OCI-LY7 (cell line): Measurements from ENCODE around the gene FOXK1. TPM values are rescaled to one million over a fixed set of nuclear protein-coding genes. Genes with fewer than 3 reads are reported as not detected.

Experiments used
- BruUV-seq: library from RNA; stranded (reverse); fragments of 400-500 nt; replicated peaks from 2 replicates; lab custom pipeline; 2021; lab: Mats Ljungman, UMichigan
- CTCF ChIA-PET: fragments of 300-600 bp; sonication (Branson Sonifier 250); formaldehyde crosslinking; loops from one replicate; lab custom pipeline; 2022; ENCODE audit warnings: antibody characterized with exemption; ENCODE audit not compliant: unreplicated experiment; lab: Charles Lee
- POLR2A ChIA-PET: fragments of 300-600 bp; sonication (Branson Sonifier 250); formaldehyde crosslinking; loops from one replicate; lab custom pipeline; 2022; ENCODE audit warnings: antibody characterized with exemption; lab: Charles Lee
- DNase-seq: peaks from one replicate; pipeline ENCODE4 v3.0.0-alpha.2; 2015; ENCODE audit warnings: low spot score
- H2AFZ ChIP-seq: fragments of 200-600 bp; sonication (generic), shearing (Covaris generic); 2 replicates; pipeline ENCODE4 v1.6.1; 2014; ENCODE audit warnings: mild to moderate bottlenecking, antibody characterized with exemption, low read length, moderate library complexity
- H3K27ac ChIP-seq: fragments of 200-600 bp; sonication (generic); 2 replicates; pipeline ENCODE4 v1.5.1; 2014; ENCODE audit warnings: mixed run types, low read depth, mild to moderate bottlenecking, moderate library complexity, low read length, inconsistent platforms; ENCODE audit not compliant: poor library complexity, severe bottlenecking
- H3K36me3 ChIP-seq: fragments of 200-600 bp; sonication (generic); 2 replicates; pipeline ENCODE4 v1.6.1; 2014; ENCODE audit warnings: mild to moderate bottlenecking, antibody characterized with exemption, low read length, moderate library complexity, mixed read lengths; ENCODE audit not compliant: insufficient read depth
- H3K4me1 ChIP-seq: fragments of 200-600 bp; sonication (generic); 2 replicates; pipeline ENCODE4 v1.5.1; 2014; ENCODE audit warnings: mild to moderate bottlenecking, low read length; ENCODE audit not compliant: insufficient read depth, poor library complexity, severe bottlenecking
- H3K4me2 ChIP-seq: fragments of 200-600 bp; sonication (generic); 2 replicates; pipeline ENCODE4 v1.6.1; 2014; ENCODE audit warnings: mild to moderate bottlenecking, low read length
- H3K4me3 ChIP-seq: fragments of 200-600 bp; sonication (generic); 2 replicates; pipeline ENCODE4 v1.5.1; 2014; ENCODE audit warnings: mild to moderate bottlenecking, low read depth, low read length; ENCODE audit not compliant: poor library complexity, severe bottlenecking
- H3K79me2 ChIP-seq: fragments of 200-600 bp; sonication (generic); 2 replicates; pipeline ENCODE4 v1.6.1; 2016; ENCODE audit warnings: low read depth, mild to moderate bottlenecking, low read length, moderate library complexity, mixed read lengths; ENCODE audit not compliant: insufficient read depth
- H3K9me2 ChIP-seq: fragments of 200-600 bp; sonication (generic); 2 replicates; pipeline ENCODE4 v1.6.1; 2016; ENCODE audit warnings: mild to moderate bottlenecking, low read length, mixed read lengths; ENCODE audit not compliant: insufficient read depth
- H3K9me3 ChIP-seq: fragments of 200-600 bp; sonication (generic); 2 replicates; pipeline ENCODE4 v1.6.1; 2014; ENCODE audit warnings: mild to moderate bottlenecking, mixed run types, low read length, mixed read lengths
- H4K20me1 ChIP-seq: fragments of 200-600 bp; sonication (generic); 2 replicates; pipeline ENCODE4 v1.6.1; 2014; ENCODE audit warnings: mild to moderate bottlenecking, antibody characterized with exemption, low read length, moderate library complexity, mixed read lengths; ENCODE audit not compliant: insufficient read depth
- CTCF ChIP-seq: fragments of 200-600 bp; sonication (generic); conservative IDR thresholded peaks from 2 replicates; pipeline ENCODE4 v1.5.1; 2014; ENCODE audit warnings: mild to moderate bottlenecking, antibody characterized with exemption, low read length, moderate library complexity, mixed read lengths
- EZH2phosphoT487 ChIP-seq: fragments of 200-600 bp; sonication (generic); IDR thresholded peaks from 2 replicates; pipeline ENCODE4 v1.6.1; 2018; ENCODE audit warnings: low read depth, borderline replicate concordance, mild to moderate bottlenecking, mixed run types, antibody characterized with exemption, low read length, moderate library complexity, mixed read lengths
- intact Hi-C: fragments of 100-400 bp; cut with micrococcal nuclease; formaldehyde crosslinking; loops from one replicate; pipeline ENCODE4 v1.10.0; 2022; ENCODE audit not compliant: unreplicated experiment
- total RNA-seq, 2 experiments: library from RNA; depleted of rRNA in 1 of 2; stranded (reverse); fragments of >200 nt in 1 of 2; shearing (Covaris generic) in 1 of 2; gene quantifications; 2 replicates each; pipeline ENCODE4 v1.2.3, GENCODE V29; 2014 to 2022

Gene FOXK1
- total RNA-seq, 2 experiments from 2014 or later = 17.3 to 34.5 TPM

GRCh38 chr7:4682621-4683042 is 537 bp downstream of the FOXK1 start:
- peaks cover 47% of the 10 kb centered on the region for H3K79me2 ChIP-seq
- no peaks in the 10 kb centered on the region for H3K9me2 ChIP-seq
- ChIA-PET POLR2A (no interaction called here), CTCF (no interaction called here)
- DNase-seq = peak; percentile 51
- intact Hi-C loops = loop anchor here (1.0 to 5.0 kb wide), 3 partner anchors 41 to 71 kb away; no protein-coding TSS in a partner anchor
- H3K4me1 ChIP-seq = peaks cover 21% of the 10 kb centered on the region
- H4K20me1 ChIP-seq = peaks cover 21% of the 10 kb centered on the region; the same call in 1 of the 2 replicates
- H3K27ac ChIP-seq = peak overlapping the region; percentile 51
- H3K4me2 ChIP-seq = peak overlapping the region; percentile 94
- H3K4me3 ChIP-seq = peak overlapping the region; percentile 96
- BruUV-seq = no TSS peak
- H2AFZ ChIP-seq = no peak overlapping the region
- TF ChIP-seq CTCF (no peak), EZH2phosphoT487 (no peak)
- peaks cover 22% of the 10 kb centered on the region for H3K36me3 ChIP-seq
- H3K9me3 ChIP-seq = no peaks in the 10 kb centered on the region

DNA sequence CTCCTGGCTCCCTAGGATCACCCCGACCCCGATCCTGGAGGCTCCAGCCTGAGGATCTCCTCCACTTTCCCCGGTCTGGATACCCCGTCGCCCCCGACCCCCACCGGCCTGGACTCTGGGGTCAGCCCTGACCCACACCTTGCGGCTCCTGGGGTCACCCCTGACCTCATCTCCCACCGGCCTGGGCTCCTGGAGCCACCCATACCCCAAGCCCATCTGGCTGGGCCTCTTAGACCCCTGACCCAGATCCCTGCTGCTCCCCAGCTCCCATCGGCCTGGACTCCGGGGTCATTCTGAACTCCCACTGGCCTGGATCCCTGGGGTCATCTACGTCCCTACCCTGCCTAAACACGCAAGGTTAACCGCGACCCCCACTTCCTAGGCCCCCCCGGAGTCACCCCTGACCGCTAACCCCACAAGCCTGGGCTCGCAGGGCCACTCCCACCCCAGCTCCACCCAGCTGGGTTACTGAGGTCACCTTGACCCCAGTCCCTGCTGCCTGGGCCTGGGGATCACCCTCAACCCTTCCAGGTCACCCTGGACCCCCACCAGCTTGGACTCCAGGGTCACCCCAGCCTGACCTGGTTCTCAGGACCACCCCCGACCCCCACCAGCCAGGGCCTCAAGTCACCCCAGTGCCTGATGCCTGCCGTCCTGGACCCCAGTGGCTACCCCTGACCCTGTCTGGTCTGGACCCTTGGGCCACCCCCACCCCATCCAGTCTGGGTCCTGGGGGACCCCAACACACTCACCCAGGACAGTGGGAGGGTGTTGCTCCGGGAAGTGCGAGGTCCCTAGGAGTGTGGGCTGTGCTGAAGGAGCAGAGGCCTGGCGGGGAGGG is 1.2 kb downstream of the FOXK1 start:
- Histone ChIP-seq H3K4me2 (peak overlapping the region; percentile 94), H3K4me3 (peak overlapping the region; percentile 96), H2AFZ (no peak overlapping the region), H3K9me2 (no peaks in the 10 kb centered on the region), H3K79me2 (peaks cover 53% of the 10 kb centered on the region), H3K36me3 (peaks cover 22% of the 10 kb centered on the region), H3K27ac (peak overlapping the region; percentile 51), H4K20me1 (peaks cover 21% of the 10 kb centered on the region; the same call in 1 of the 2 replicates), H3K9me3 (no peaks in the 10 kb centered on the region), H3K4me1 (peaks cover 21% of the 10 kb centered on the region)
- no peak for DNase-seq
- intact Hi-C loops = loop anchor here (1.0 to 5.0 kb wide), 2 partner anchors 59 to 72 kb away; no protein-coding TSS in a partner anchor
- ChIA-PET CTCF (no interaction called here), POLR2A (interaction anchor here (0.6 kb wide), 1 partner anchor 417 kb away, joined by 3 read pairs; no protein-coding TSS in a partner anchor)
- BruUV-seq = no TSS peak
- TF ChIP-seq CTCF (no peak), EZH2phosphoT487 (no peak)
